Fibroblast of skin of right biceps (primary cell): Measurements from ENCODE around the gene HOXD11.

Experiments used
- DNase-seq: peaks from one replicate; pipeline ENCODE4 v3.0.0-alpha.2; 2013

The HOXD11 gene

GRCh38 chr2:176136374-176137251 lies 29.5 kb downstream of the HOXD11 start:
- peak; percentile 83 for DNase-seq

GRCh38 chr2:176137252-176137580 lies 30.1 kb downstream of the HOXD11 start:
- no peak for DNase-seq

GRCh38 chr2:176137906-176138305 lies 30.8 kb downstream of the HOXD11 start:
- DNase-seq, result no peak

- peak; percentile 71 for DNase-seq
These were observed 31.4 kb downstream of the HOXD11 start for GRCh38 chr2:176138526-176138922.

DNA sequence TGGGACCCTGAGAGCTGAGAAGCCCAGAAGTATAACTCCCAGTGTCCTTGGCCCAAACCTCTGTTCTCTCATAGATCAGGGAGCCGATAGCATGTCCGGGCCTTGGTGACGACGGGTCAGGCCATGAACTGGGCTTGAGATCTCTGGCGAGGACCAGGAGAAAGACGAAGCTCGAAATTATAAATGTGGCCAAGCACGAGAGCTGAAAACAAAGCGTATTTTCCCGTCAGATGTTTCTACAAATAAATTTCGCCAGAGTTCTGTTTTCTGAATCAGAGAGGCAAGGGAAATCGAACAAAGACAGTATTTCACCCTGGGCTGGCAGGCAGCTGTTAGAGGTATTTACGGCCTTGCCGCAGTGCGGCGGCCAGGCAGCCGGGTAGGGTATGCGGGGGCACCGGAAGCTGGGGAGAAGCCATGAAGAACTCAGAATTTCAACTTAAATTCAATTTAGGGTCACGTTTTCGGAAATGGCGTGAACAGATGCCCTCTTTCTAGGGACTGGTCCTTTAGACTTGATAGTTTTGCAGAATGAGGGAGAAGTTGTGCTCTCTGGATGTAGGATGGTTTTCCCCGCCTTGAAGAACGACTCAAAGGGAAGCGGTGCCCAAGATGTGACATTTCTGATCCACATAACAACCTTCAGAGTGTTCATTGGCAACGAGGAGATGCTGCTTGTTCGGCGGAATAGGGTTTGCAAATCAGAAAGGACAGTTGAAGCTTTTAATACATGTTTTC lies 32.0 kb downstream of the HOXD11 start:
- peak; percentile 65 for DNase-seq

DNA sequence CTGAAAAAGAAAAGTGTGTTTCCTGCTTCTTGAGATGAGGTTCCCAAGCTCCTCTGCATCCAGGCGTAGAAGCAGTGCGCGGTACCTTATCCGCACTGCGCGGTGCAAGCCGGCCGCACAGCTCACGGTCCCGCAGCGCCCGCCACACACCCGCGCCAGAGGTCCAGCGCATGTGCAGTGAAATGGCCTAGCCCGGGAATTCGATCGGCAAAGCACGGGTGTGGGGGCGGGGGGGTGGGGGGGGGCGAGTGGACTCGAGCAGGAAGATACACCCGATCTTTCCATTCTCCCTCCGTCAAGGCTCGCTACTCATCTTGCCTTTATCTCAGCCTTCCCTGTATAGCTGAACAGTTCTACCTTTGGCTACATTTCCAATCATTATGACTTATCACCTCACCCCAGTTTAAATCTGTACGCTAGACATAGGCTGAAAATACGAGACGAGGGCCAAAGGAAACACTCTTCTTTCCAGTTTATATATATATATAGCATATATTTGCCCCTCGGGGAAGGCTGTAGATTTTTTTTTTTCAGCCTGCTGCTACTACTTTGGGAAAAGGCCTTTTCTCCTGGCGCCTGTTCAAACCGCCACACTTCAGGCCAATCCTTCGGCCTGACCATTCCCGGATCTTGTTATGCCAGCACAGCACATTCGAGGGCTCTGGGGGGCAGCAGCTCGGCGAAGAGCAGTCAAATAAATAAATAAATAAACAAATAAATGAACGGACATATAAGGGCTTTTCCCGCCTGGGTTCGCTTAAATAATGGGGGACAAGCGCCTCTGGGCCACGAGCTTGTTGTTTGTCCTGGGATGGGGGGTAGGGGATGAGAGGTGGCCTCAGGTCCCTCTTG lies 32.8 kb downstream of the HOXD11 start:
- DNase-seq, result peak; percentile 83

DNA sequence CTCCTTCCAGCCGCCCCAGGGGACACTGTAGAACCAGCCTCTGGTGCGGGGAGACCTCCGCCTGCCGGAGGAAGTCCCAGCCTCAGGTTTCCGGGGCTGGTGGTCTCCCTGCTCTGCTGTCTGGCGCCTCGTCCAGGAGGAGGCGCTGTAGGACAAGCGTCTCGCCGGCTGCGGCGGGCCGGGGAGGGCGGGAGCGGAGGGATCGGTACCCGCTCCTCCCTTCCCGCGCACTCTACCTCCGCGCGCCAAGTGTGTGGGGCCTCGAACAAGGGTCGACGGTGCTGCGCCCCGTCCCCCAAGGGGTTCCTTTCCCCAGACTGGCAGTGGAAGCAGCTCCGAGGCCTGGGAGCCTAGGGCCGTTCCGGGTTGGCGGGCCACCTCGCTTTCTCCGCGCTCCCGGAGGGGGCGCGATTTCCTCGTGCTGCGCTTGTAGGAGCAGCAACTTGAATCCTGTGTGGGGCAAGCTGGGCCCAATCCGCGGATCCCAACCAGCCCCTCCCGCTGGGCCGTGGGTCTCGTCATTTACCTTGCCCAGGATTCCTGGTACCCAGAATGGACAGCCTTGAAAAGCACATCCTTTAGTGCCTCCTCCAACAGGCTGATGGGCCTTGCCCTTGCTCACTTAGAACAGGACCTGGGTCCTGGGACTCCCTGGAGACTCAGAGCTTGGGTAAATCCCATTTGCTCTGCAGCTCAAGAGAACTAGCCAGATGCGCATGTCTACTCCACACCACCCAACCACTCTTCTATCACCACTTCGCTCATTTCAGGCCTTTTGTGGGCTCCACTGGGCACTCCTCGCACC lies 33.6 kb downstream of the HOXD11 start:
- peak; percentile 87 for DNase-seq

DNA sequence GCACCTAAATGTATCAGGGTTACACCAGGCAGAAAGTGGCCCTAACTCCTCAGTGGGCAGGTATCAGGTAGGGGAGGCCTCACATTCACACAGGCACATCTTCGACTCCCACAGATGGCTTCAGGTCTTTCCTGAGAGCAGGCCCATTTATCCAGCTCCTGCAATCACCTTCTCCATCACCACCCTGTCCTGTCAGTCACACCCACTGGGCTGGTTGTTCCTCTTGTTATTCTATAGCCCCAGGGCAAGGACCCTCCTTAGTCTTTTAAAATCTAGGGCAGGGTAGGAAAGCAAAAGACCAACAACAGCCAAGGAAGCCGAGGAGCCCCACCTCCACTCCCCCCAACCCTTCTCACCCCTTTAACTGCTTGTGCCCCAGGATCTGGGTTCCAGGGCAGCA lies 35.2 kb downstream of the HOXD11 start:
- DNase-seq, result no peak

DNA sequence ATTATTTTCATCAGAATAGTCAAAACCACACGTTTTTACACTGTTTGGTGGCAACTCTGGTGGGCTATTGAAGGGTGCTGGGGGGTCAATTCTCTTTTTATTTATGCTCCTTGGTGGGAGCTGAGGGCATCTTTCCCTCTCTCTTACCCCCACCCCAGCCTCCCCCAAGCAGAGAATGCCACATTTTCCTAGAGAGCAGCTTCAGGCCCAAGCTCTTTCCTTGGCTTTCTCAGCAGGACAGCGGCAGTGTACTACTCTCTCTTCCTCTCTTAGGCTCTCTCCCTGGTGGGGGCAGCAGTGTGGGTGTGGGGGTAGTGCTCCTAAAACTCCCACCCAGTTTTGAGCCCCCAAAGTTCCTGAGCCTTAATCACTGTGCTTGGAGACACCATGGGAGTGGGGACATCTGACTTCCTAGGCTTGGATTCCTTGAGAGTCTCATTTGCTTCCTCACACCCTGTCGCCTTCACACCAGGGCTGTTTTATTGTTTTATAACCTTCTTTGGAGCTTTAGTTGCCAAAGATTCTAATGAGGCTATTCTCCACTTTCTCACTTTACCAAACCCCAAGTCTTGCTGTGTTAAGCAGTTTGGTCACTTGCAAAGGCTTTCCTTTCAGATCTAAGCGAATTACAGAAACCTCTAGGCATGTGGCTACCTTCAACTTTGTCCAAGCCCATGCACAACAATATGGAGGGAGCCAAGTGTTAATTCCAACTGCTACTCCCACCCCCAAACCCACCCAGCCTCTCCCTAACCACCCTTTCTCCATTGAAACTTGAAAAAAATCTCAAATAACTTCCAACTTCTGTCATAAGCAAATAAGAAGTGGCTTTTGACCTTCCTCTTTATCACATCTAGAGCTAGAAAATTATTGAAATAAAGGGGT lies 38.2 kb downstream of the HOXD11 start:
- no peak for DNase-seq

- no peak for DNase-seq
These were observed 39.0 kb downstream of the HOXD11 start for GRCh38 chr2:176146101-176146500.

- DNase-seq, result no peak
These were observed 39.6 kb downstream of the HOXD11 start for GRCh38 chr2:176146645-176147044.

GRCh38 chr2:176147210-176147799 lies 40.2 kb downstream of the HOXD11 start:
- no peak for DNase-seq

DNA sequence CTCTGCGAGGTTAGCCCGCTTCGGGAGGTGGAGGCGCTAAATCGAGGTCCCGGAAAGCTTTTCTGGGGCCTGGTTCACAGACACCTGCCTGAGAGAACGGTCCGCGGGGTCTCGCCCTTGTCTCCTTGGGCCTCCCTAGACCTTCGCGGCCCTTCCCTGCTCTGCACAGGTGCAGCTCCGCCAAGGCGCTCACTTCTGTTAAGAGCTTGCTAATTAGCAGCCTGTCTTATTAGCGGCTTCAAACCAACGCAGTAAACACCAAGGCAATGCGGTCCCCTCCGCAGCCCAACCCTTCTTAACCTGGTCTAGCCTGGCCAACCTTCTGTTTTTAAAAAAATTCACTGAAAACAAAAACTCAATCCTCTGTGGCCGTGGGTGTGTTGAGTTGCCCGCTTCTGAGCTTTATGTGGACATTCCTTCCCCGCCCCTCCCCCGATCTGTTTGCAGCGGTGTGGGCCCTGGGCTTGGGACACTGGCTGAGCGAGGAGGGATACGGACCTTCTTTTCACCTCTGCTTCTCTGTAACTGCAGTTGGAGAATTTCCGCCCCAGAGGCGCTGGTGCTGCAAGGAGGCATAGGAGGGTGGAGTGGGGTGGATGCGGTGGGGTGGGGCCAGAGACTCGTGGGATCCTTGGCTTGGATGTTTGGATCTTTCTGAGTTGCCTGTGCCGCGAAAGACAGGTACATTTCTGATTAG lies 40.9 kb downstream of the HOXD11 start:
- peak; percentile 53 for DNase-seq

- no peak for DNase-seq
These were observed 41.8 kb downstream of the HOXD11 start for GRCh38 chr2:176148751-176149421.

DNA sequence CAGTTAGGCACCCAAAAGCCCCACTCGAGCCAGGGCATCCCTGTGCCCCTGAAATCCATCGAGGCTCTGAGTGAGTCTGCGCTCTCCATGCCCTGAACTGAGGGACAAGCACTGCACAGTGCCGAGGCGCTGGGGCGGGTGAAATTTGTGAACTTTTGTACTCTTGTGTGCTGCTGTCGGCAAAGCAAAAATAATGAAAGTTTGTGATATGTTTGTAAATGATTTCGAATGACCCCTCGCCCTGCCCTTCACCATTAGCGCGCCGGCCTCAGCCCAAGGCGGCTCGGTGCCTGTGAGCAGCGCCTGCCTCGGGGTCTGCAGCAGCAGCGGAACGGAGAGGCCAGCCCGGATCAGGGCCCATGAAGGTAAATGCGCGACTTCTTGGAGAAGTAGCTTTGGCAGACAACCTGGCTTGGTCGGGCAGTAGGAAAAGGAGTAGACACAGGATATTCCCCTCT lies 42.4 kb downstream of the HOXD11 start:
- no peak for DNase-seq

- DNase-seq, result no peak
These were observed 43.0 kb downstream of the HOXD11 start for GRCh38 chr2:176149939-176150583.

- DNase-seq, result no peak
These were observed 43.7 kb downstream of the HOXD11 start for GRCh38 chr2:176150584-176151441.
